Vagina (tissue), 2 donors: ENCODE results near the gene ZNF580.

ENCODE experiments used
- POLR2A ChIP-seq, 2 donors: fragments of 450-650 bp; IDR thresholded peaks; one replicate each; pipeline ENCODE4 v1.6.1; 2017; ENCODE audit warnings: antibody characterized with exemption in 2 of 2, mild to moderate bottlenecking in 2 of 2, moderate library complexity in 2 of 2
- TF ChIP-seq, protein P1 (sequence below), 3 experiments: fragments of 450-650 bp in 2 of 3; fragments of 200-600 bp in 1 of 3; sonication (generic) in 1 of 3; IDR thresholded peaks; one replicate each; pipeline ENCODE4 v1.5.1; 2017 to 2019; ENCODE audit warnings: antibody characterized with exemption in 3 of 3, mild to moderate bottlenecking in 2 of 3, moderate library complexity in 2 of 3

DNA sequence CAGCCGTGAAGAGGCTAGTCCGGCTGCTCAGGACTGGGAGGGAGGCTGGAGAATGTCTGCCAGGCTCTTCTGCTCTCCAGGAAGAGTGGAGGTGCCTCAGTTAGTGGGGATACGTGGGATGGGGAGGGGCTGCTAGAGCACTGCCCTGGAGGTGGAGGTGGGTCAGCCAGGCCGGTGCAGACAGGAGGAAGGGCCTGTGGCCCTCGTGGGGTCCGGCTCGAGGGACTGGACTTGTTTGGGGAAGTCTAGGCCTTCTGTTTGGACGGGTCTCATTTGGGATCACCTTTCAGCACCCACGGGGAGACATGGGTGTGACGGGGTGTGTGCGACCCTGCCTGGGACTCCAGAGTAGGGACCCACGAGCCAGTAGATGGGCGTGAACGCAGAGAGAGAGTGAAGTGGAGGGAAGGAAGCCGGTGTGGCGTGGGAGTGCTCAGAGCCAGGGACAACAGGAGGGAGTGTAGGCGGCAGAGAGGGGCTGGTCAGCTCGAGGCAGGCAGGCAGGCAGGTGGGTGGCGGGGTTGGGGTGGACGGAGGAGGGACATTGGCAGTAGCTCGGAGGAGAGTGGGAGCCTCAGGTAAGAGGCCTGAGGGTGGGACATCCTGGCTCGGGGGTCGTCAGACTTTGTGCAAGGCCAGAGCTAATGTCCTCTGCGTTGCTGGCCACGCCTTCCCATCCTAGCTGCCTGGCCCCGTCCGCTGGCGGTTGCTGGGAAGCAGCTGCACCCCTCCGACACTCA is 45.7 kb downstream of the ZNF580 start:
- TF ChIP-seq, protein P1, sequence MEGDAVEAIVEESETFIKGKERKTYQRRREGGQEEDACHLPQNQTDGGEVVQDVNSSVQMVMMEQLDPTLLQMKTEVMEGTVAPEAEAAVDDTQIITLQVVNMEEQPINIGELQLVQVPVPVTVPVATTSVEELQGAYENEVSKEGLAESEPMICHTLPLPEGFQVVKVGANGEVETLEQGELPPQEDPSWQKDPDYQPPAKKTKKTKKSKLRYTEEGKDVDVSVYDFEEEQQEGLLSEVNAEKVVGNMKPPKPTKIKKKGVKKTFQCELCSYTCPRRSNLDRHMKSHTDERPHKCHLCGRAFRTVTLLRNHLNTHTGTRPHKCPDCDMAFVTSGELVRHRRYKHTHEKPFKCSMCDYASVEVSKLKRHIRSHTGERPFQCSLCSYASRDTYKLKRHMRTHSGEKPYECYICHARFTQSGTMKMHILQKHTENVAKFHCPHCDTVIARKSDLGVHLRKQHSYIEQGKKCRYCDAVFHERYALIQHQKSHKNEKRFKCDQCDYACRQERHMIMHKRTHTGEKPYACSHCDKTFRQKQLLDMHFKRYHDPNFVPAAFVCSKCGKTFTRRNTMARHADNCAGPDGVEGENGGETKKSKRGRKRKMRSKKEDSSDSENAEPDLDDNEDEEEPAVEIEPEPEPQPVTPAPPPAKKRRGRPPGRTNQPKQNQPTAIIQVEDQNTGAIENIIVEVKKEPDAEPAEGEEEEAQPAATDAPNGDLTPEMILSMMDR (IDR thresholded peaks at IDR 0.05), result no peak
- no peak for TF ChIP-seq POLR2A (IDR thresholded peaks at IDR 0.05)
